HCT116 (cell line): ENCODE data around the gene SRSF7.
"Not testable (repeated sequence)": the region's sequence is repeated elsewhere in the genome, so short reads cannot be mapped to it uniquely, and the experiment has no call there.

ENCODE experiments used
- EGR1 ChIP-seq: IDR thresholded peaks from 2 replicates; pipeline ENCODE4 v1.6.1; 2012; ENCODE audit warnings: low read depth
- EZH2 ChIP-seq: fragments of 200-600 bp; sonication (generic); IDR thresholded peaks from 2 replicates; pipeline ENCODE4 v1.6.1; 2017; ENCODE audit warnings: antibody characterized with exemption, mixed run types
- EZH2phosphoT487 ChIP-seq: fragments of 200-600 bp; IDR thresholded peaks from 2 replicates; pipeline ENCODE4 v1.6.1; 2018; ENCODE audit warnings: antibody characterized with exemption, borderline replicate concordance
- FOSL1 ChIP-seq: IDR thresholded peaks from 2 replicates; pipeline ENCODE4 v1.6.1; 2012; ENCODE audit warnings: low read depth
- POLR2A ChIP-seq: IDR thresholded peaks from 2 replicates; pipeline ENCODE4 v1.7.0; 2011; ENCODE audit warnings: borderline replicate concordance; ENCODE audit not compliant: insufficient read depth, insufficient read length; ENCODE audit errors: extremely low read depth
- POLR2AphosphoS5 ChIP-seq: IDR thresholded peaks from 2 replicates; pipeline ENCODE4 v1.6.1; 2011; ENCODE audit warnings: mild to moderate bottlenecking, low read depth, low read length, moderate library complexity
- RAD21 ChIP-seq: IDR thresholded peaks from 2 replicates; pipeline ENCODE4 v1.6.1; 2012; ENCODE audit warnings: low read depth, mild to moderate bottlenecking
- TCF7L2 ChIP-seq: IDR thresholded peaks from 2 replicates; pipeline ENCODE4 v1.7.0; 2011; ENCODE audit warnings: borderline replicate concordance, inconsistent platforms; ENCODE audit not compliant: insufficient read depth, insufficient read length; ENCODE audit errors: extremely low read depth
- YY1 ChIP-seq: IDR thresholded peaks from 2 replicates; pipeline ENCODE4 v1.6.1; 2011; ENCODE audit warnings: low read length, low read depth, moderate library complexity, mild to moderate bottlenecking; ENCODE audit not compliant: insufficient replicate concordance; ENCODE audit errors: extremely low read depth
- ZNF274 ChIP-seq: fragments of 200-500 bp; sonication (Bioruptor generic); IDR thresholded peaks from 2 replicates; pipeline ENCODE4 v1.6.1; 2014; ENCODE audit warnings: mild to moderate bottlenecking, low read depth, low read length, inconsistent platforms
- TF ChIP-seq, protein P1 (sequence below), 3 experiments: fragments of 200-600 bp in 1 of 3; sonication (generic) in 1 of 3; IDR thresholded peaks in 2 of 3; conservative IDR thresholded peaks in 1 of 3; 2 replicates each; pipeline ENCODE4 v1.5.1; 2012 to 2017; ENCODE audit warnings: low read depth in 2 of 3, low read length in 2 of 3, antibody characterized with exemption in 1 of 3, borderline replicate concordance in 1 of 3, control low read depth in 1 of 3, mild to moderate bottlenecking in 1 of 3, mixed read lengths in 1 of 3, mixed run types in 1 of 3, moderate library complexity in 1 of 3; ENCODE audit not compliant: insufficient read depth in 1 of 3
- TF ChIP-seq, protein P2 (sequence below): IDR thresholded peaks from 2 replicates; pipeline ENCODE4 v1.6.1; 2012
- TF ChIP-seq, protein P3 (sequence below): IDR thresholded peaks from 2 replicates; pipeline ENCODE4 v1.6.1; 2012; ENCODE audit warnings: low read depth
- TF ChIP-seq, protein P4 (sequence below): IDR thresholded peaks from 2 replicates; pipeline ENCODE4 v1.6.1; 2011; ENCODE audit warnings: mild to moderate bottlenecking, low read length, moderate library complexity; ENCODE audit not compliant: insufficient replicate concordance; ENCODE audit errors: extremely low read depth

DNA sequence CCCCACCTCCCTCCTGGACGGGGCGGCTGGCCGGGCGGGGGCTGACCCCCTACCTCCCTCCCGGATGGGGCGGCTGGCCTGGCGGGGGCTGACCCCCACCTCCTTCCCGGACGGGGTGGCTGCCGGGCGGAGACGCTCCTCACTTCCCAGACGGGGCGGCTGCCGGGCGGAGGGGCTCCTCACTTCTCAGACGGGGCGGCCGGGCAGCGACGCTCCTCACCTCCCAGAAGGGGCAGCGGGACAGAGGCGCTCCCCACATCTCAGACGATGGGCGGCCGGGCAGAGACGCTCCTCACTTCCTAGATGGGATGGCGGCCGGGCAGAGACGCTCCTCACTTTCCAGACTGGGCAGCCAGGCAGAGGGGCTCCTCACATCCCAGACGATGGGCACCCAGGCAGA is 4.7 kb upstream of the SRSF7 start:
- TF ChIP-seq, protein P1, sequence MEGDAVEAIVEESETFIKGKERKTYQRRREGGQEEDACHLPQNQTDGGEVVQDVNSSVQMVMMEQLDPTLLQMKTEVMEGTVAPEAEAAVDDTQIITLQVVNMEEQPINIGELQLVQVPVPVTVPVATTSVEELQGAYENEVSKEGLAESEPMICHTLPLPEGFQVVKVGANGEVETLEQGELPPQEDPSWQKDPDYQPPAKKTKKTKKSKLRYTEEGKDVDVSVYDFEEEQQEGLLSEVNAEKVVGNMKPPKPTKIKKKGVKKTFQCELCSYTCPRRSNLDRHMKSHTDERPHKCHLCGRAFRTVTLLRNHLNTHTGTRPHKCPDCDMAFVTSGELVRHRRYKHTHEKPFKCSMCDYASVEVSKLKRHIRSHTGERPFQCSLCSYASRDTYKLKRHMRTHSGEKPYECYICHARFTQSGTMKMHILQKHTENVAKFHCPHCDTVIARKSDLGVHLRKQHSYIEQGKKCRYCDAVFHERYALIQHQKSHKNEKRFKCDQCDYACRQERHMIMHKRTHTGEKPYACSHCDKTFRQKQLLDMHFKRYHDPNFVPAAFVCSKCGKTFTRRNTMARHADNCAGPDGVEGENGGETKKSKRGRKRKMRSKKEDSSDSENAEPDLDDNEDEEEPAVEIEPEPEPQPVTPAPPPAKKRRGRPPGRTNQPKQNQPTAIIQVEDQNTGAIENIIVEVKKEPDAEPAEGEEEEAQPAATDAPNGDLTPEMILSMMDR (IDR thresholded peaks at IDR 0.05 in 2 of 3, conservative IDR thresholded peaks at IDR 0.05 in 1 of 3; ENCODE audit: borderline replicate concordance in 1 of 3, insufficient read depth in 1 of 3, low read depth in 2 of 3, low read length in 2 of 3), result not testable (repeated sequence)
- TF ChIP-seq EZH2, EZH2phosphoT487, TCF7L2, RAD21, POLR2A, EGR1, YY1, ZNF274, FOSL1, POLR2AphosphoS5: not testable (repeated sequence)
- TF ChIP-seq, protein P2, sequence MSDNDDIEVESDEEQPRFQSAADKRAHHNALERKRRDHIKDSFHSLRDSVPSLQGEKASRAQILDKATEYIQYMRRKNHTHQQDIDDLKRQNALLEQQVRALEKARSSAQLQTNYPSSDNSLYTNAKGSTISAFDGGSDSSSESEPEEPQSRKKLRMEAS, result not testable (repeated sequence)
- TF ChIP-seq, protein P3, sequence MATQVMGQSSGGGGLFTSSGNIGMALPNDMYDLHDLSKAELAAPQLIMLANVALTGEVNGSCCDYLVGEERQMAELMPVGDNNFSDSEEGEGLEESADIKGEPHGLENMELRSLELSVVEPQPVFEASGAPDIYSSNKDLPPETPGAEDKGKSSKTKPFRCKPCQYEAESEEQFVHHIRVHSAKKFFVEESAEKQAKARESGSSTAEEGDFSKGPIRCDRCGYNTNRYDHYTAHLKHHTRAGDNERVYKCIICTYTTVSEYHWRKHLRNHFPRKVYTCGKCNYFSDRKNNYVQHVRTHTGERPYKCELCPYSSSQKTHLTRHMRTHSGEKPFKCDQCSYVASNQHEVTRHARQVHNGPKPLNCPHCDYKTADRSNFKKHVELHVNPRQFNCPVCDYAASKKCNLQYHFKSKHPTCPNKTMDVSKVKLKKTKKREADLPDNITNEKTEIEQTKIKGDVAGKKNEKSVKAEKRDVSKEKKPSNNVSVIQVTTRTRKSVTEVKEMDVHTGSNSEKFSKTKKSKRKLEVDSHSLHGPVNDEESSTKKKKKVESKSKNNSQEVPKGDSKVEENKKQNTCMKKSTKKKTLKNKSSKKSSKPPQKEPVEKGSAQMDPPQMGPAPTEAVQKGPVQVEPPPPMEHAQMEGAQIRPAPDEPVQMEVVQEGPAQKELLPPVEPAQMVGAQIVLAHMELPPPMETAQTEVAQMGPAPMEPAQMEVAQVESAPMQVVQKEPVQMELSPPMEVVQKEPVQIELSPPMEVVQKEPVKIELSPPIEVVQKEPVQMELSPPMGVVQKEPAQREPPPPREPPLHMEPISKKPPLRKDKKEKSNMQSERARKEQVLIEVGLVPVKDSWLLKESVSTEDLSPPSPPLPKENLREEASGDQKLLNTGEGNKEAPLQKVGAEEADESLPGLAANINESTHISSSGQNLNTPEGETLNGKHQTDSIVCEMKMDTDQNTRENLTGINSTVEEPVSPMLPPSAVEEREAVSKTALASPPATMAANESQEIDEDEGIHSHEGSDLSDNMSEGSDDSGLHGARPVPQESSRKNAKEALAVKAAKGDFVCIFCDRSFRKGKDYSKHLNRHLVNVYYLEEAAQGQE, result not testable (repeated sequence)
- TF ChIP-seq, protein P4, sequence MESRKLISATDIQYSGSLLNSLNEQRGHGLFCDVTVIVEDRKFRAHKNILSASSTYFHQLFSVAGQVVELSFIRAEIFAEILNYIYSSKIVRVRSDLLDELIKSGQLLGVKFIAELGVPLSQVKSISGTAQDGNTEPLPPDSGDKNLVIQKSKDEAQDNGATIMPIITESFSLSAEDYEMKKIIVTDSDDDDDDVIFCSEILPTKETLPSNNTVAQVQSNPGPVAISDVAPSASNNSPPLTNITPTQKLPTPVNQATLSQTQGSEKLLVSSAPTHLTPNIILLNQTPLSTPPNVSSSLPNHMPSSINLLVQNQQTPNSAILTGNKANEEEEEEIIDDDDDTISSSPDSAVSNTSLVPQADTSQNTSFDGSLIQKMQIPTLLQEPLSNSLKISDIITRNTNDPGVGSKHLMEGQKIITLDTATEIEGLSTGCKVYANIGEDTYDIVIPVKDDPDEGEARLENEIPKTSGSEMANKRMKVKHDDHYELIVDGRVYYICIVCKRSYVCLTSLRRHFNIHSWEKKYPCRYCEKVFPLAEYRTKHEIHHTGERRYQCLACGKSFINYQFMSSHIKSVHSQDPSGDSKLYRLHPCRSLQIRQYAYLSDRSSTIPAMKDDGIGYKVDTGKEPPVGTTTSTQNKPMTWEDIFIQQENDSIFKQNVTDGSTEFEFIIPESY, result not testable (repeated sequence)
